DOHH2 (cell line): ENCODE data around the gene MEST.

Experiments
- H3F3A ChIP-seq: fragments of 200-600 bp; sonication (generic), shearing (Covaris generic); 2 replicates; pipeline ENCODE4 v1.6.0; 2016; ENCODE audit warnings: antibody characterized with exemption, mild to moderate bottlenecking; ENCODE audit not compliant: control insufficient read depth, insufficient read depth
- H3K27ac ChIP-seq: fragments of 200-600 bp; sonication (generic); 2 replicates; pipeline ENCODE4 v1.5.1; 2014; ENCODE audit warnings: low read depth, mild to moderate bottlenecking, low read length, moderate library complexity
- H3K27me3 ChIP-seq: fragments of 200-600 bp; sonication (generic); 2 replicates; pipeline ENCODE4 v1.6.1; 2014; ENCODE audit warnings: mild to moderate bottlenecking, low read length, mixed read lengths; ENCODE audit not compliant: control insufficient read depth
- H3K36me3 ChIP-seq: fragments of 200-600 bp; sonication (generic); 2 replicates; pipeline ENCODE4 v1.6.1; 2014; ENCODE audit warnings: mild to moderate bottlenecking, low read length, moderate library complexity, mixed read lengths; ENCODE audit not compliant: control insufficient read depth
- H3K4me1 ChIP-seq: fragments of 200-600 bp; sonication (generic); 2 replicates; pipeline ENCODE4 v1.6.1; 2014; ENCODE audit warnings: mild to moderate bottlenecking, low read length, mixed read lengths; ENCODE audit not compliant: control insufficient read depth
- H3K4me2 ChIP-seq: fragments of 200-600 bp; sonication (generic); 2 replicates; pipeline ENCODE4 v1.6.0; 2014; ENCODE audit warnings: mild to moderate bottlenecking, low read length, moderate library complexity
- H3K4me3 ChIP-seq: fragments of 200-600 bp; sonication (generic); 2 replicates; pipeline ENCODE4 v1.5.1; 2014; ENCODE audit warnings: mild to moderate bottlenecking, low read length, mixed read lengths
- H3K79me2 ChIP-seq: fragments of 200-600 bp; sonication (generic); 2 replicates; pipeline ENCODE4 v1.6.1; 2014; ENCODE audit warnings: mild to moderate bottlenecking, low read length, mixed read lengths; ENCODE audit not compliant: control insufficient read depth
- H3K9me2 ChIP-seq: fragments of 200-600 bp; sonication (generic); replicated peaks from 2 replicates; pipeline ENCODE4 v1.6.1; 2014; ENCODE audit warnings: mild to moderate bottlenecking, low read length, mixed read lengths; ENCODE audit not compliant: control insufficient read depth
- H3K9me3 ChIP-seq: fragments of 200-600 bp; sonication (generic); 2 replicates; pipeline ENCODE4 v1.6.1; 2014; ENCODE audit warnings: antibody characterized with exemption, low read length, mixed read lengths; ENCODE audit not compliant: control insufficient read depth, insufficient read depth
- H4K20me1 ChIP-seq: fragments of 200-600 bp; sonication (generic); 2 replicates; pipeline ENCODE4 v1.6.0; 2014; ENCODE audit warnings: low read depth, mild to moderate bottlenecking, antibody characterized with exemption, low read length, moderate library complexity; ENCODE audit not compliant: control insufficient read depth, insufficient read depth
- CTCF ChIP-seq: fragments of 200-600 bp; sonication (generic); IDR thresholded peaks from one replicate; pipeline ENCODE4 v1.5.1; 2014; ENCODE audit warnings: antibody characterized with exemption, mild to moderate bottlenecking, low read depth, low read length; ENCODE audit not compliant: poor library complexity, severe bottlenecking
- EZH2phosphoT487 ChIP-seq: fragments of 200-600 bp; sonication (generic); IDR thresholded peaks from 2 replicates; pipeline ENCODE4 v1.6.1; 2017; ENCODE audit warnings: borderline replicate concordance, mild to moderate bottlenecking, antibody characterized with exemption, low read length, moderate library complexity, mixed read lengths

The MEST gene

GRCh38 chr7:130473289-130473688 is 18.6 kb upstream of the MEST start:
- H3K9me2 ChIP-seq = no peaks in the 10 kb centered on the region
- no peaks in the 10 kb centered on the region for H3K79me2 ChIP-seq
- peak overlapping the region; percentile 49 for H3K4me2 ChIP-seq
- H4K20me1 ChIP-seq = no peaks in the 10 kb centered on the region
- H3K4me3 ChIP-seq = peak overlapping the region; percentile 20
- H3K9me3 ChIP-seq = no peaks in the 10 kb centered on the region
- H3F3A ChIP-seq = no peaks in the 10 kb centered on the region
- TF ChIP-seq EZH2phosphoT487 (no peak), CTCF (no peak)
- H3K27me3 ChIP-seq = peaks cover 9% of the 10 kb centered on the region
- H3K36me3 ChIP-seq = no peaks in the 10 kb centered on the region
- peaks cover 15% of the 10 kb centered on the region for H3K4me1 ChIP-seq
- no peak overlapping the region for H3K27ac ChIP-seq

DNA sequence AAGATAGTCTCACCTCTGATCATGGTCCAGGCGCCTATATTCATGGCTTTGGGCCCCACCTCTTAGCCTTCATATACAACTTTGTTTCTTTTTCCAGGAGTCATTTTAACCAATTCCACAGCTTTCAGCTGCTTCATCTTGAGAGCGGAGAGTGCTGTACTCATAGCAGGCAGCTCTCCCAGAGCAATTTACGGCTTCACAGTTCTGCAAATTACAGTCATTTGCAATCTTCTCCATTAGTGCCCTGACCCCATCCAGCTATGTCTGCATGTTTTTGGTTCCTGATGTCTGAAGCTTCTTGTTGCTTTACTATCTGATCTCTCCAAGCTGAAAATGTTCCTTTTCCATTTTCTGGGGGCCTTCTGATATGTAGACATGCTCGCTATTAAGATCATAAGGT is 18.0 kb upstream of the MEST start:
- H4K20me1 ChIP-seq = no peaks in the 10 kb centered on the region
- H3K4me1 ChIP-seq = peaks cover 15% of the 10 kb centered on the region
- peaks cover 7% of the 10 kb centered on the region; the same call in 1 of the 2 replicates for H3K27me3 ChIP-seq
- TF ChIP-seq CTCF (no peak), EZH2phosphoT487 (no peak)
- no peaks in the 10 kb centered on the region for H3K36me3 ChIP-seq
- H3K4me3 ChIP-seq = no peak overlapping the region
- peak overlapping the region; percentile 49; the same call in 1 of the 2 replicates for H3K4me2 ChIP-seq
- no peaks in the 10 kb centered on the region for H3K9me2 ChIP-seq
- H3K79me2 ChIP-seq = no peaks in the 10 kb centered on the region
- no peaks in the 10 kb centered on the region for H3F3A ChIP-seq
- no peak overlapping the region for H3K27ac ChIP-seq
- no peaks in the 10 kb centered on the region for H3K9me3 ChIP-seq

- Histone ChIP-seq H3K4me3 (no peak overlapping the region), H3K9me2 (no peaks in the 10 kb centered on the region), H3K9me3 (no peaks in the 10 kb centered on the region), H3K4me2 (no peak overlapping the region), H3F3A (no peaks in the 10 kb centered on the region), H3K79me2 (no peaks in the 10 kb centered on the region), H4K20me1 (no peaks in the 10 kb centered on the region), H3K36me3 (no peaks in the 10 kb centered on the region), H3K4me1 (peaks cover 15% of the 10 kb centered on the region), H3K27ac (no peak overlapping the region), H3K27me3 (0 out of 2 replicates have a peak, but pooled peaks cover 3% of the 10 kb centered on the region)
- TF ChIP-seq CTCF (no peak), EZH2phosphoT487 (no peak)
Measured at GRCh38 chr7:130475776-130476175, 16.1 kb upstream of the MEST start.
